ENCODE results near the gene ENOX1. TPM values are rescaled to one million over a fixed set of nuclear protein-coding genes. Genes with fewer than 3 reads are reported as not detected.

The ENOX1 gene
- total RNA-seq, 4 donors from 2014 or later, result 0.25 to 0.52 (median 0.33) TPM

DNA sequence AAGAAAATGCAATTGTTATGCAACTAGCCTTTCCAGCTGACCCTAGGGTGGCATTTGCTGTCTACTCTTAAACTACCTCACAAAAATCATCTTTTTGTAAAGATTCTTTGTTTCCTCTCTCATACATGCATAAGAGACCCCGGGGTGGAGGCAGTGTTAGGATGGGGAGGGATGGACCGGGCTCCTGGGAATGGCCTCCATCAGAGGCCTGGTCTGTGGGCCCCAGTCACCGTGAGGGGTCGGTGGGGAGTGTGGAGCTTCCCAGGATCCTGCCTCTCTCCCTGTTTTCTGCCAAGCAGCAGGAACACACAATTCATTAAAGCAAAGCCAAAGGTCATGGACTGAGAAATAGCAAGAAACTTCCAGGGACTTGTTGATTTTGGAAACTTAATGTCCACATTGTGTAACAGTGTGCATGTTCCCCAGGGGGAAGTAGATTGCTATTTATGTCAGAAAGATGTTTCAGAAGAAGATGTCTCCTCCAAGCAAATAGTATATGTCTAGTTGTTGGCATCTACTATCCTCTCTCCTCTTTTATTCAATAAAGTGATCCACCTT, 241.4 kb downstream of the ENOX1 start:
- Histone ChIP-seq H3K4me3 (no peak overlapping the region), H3K9me3 (no peaks in the 10 kb centered on the region), H3K27ac (no peak overlapping the region), H3K27me3 (no peaks in the 10 kb centered on the region), H3K4me1 (peaks cover 6% of the 10 kb centered on the region), H3K36me3 (no peaks in the 10 kb centered on the region)
- DNase-seq (ENCODE audit: low spot score in 2 of 2), result no peak
- WGBS, result 79% methylated on average over 4 of the region's 4 CpGs
- TF ChIP-seq EP300 (IDR thresholded peaks at IDR 0.05) (no peak), POLR2AphosphoS5 (IDR thresholded peaks at IDR 0.05) (no peak), POLR2A (IDR thresholded peaks at IDR 0.05) (no peak)
- TF ChIP-seq, protein P1, sequence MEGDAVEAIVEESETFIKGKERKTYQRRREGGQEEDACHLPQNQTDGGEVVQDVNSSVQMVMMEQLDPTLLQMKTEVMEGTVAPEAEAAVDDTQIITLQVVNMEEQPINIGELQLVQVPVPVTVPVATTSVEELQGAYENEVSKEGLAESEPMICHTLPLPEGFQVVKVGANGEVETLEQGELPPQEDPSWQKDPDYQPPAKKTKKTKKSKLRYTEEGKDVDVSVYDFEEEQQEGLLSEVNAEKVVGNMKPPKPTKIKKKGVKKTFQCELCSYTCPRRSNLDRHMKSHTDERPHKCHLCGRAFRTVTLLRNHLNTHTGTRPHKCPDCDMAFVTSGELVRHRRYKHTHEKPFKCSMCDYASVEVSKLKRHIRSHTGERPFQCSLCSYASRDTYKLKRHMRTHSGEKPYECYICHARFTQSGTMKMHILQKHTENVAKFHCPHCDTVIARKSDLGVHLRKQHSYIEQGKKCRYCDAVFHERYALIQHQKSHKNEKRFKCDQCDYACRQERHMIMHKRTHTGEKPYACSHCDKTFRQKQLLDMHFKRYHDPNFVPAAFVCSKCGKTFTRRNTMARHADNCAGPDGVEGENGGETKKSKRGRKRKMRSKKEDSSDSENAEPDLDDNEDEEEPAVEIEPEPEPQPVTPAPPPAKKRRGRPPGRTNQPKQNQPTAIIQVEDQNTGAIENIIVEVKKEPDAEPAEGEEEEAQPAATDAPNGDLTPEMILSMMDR (IDR thresholded peaks at IDR 0.05), result no peak

DNA sequence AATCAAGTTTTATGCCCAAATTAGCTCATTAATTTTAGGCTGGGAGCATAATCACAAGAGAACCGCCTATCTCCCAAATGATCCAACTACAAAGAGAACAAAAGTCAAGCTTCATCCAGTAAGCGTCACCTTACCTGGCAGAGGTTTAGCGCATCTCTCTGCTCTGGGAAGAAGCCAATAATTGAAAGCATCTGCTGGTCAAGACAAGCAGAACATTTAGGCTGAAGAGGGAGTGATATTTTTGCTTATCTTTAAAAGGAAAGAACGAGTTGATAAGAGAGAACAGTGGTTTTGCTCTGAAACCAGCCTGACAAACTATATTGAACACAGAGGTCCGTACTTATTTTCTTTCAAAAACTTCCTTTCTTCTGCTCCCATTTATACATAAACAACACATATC, 242.1 kb downstream of the ENOX1 start:
- H3K4me3 ChIP-seq, result no peak overlapping the region
- H3K4me1 ChIP-seq, result peaks cover 6% of the 10 kb centered on the region
- H3K36me3 ChIP-seq, result no peaks in the 10 kb centered on the region
- DNase-seq (ENCODE audit: low spot score in 2 of 2), result no peak
- WGBS, result 73% methylated on average over 5 of the region's 5 CpGs
- H3K27me3 ChIP-seq, result no peaks in the 10 kb centered on the region
- H3K27ac ChIP-seq, result no peak overlapping the region
- H3K9me3 ChIP-seq, result no peaks in the 10 kb centered on the region
- no peak for TF ChIP-seq EP300 (IDR thresholded peaks at IDR 0.05)
- TF ChIP-seq, protein P1 (IDR thresholded peaks at IDR 0.05), result no peak
- TF ChIP-seq POLR2AphosphoS5 (IDR thresholded peaks at IDR 0.05), result no peak
- no peak for TF ChIP-seq POLR2A (IDR thresholded peaks at IDR 0.05)

DNA sequence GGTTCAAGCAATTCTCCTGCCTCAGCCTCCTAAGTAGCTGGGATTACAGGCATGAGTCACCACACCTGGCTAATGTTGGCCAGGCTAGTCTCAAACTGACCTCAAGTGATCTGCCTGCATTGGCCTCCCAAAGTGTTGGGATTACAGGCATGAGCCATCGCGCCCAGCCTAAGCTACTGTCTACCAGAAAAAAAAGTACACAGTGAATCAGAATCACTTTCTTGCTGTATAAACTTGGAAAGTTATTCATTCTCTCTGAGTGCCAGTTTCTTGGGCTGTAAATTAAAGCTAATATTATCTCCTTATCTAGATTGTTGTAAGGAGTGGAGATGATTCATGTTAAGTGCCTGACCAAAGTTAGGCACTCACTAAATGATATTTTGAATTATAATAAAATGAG, 242.8 kb downstream of the ENOX1 start:
- no peak for TF ChIP-seq POLR2AphosphoS5 (IDR thresholded peaks at IDR 0.05)
- TF ChIP-seq, protein P1 (IDR thresholded peaks at IDR 0.05), result no peak
- TF ChIP-seq EP300 (IDR thresholded peaks at IDR 0.05), result no peak
- TF ChIP-seq POLR2A (IDR thresholded peaks at IDR 0.05), result no peak
- no peak for DNase-seq (ENCODE audit: low spot score in 2 of 2)
- 88% methylated on average over 2 of the region's 2 CpGs for WGBS
- Histone ChIP-seq H3K4me3 (no peak overlapping the region), H3K27me3 (no peaks in the 10 kb centered on the region), H3K36me3 (no peaks in the 10 kb centered on the region), H3K4me1 (peaks cover 6% of the 10 kb centered on the region), H3K27ac (no peak overlapping the region), H3K9me3 (no peaks in the 10 kb centered on the region)

DNA sequence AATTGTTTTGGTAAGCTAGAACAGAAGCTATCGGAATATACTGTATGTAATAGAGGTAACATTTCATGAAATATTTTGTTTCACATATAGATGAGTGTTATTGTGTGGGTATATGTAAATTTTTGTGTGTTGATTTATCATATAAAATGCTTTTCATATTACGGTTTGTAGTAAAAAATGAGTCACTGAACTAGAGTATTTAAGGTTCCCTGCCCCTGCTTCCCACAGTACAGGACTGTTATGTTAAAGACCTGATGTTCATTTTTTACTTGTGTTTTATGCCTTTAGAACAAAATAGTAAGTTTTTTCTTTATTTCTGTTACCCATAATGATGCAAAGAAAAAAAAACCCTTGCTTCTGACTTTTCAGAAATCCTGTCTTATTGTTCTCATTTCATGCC, 243.4 kb downstream of the ENOX1 start:
- H3K27me3 ChIP-seq, result no peaks in the 10 kb centered on the region
- no peak for DNase-seq (ENCODE audit: low spot score in 2 of 2)
- no peaks in the 10 kb centered on the region for H3K36me3 ChIP-seq
- no peak overlapping the region for H3K27ac ChIP-seq
- WGBS, result 87% methylated on average over 2 of the region's 2 CpGs
- peaks cover 6% of the 10 kb centered on the region for H3K4me1 ChIP-seq
- no peaks in the 10 kb centered on the region for H3K9me3 ChIP-seq
- H3K4me3 ChIP-seq, result no peak overlapping the region
- TF ChIP-seq EP300 (IDR thresholded peaks at IDR 0.05) (no peak), POLR2A (IDR thresholded peaks at IDR 0.05) (no peak), POLR2AphosphoS5 (IDR thresholded peaks at IDR 0.05) (no peak)
- TF ChIP-seq, protein P1 (IDR thresholded peaks at IDR 0.05), result no peak

DNA sequence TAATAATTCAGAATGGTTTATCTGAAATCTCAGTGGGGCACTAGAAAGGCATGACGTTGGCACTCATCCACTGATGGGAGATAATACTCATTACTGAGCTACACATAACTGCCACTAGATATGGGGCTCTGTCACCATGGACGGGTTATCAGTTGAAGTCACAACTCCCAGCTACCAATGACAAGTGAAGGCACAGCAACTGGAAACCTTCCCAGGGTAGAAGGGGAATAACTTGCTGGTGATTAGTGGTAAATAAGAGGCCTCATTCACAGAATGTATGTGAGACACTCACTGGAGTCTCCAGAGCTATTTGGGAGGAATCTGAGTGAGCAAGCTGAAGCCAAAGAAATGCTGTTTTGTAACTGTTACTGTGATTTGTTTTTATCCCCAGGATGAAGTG, 249.6 kb downstream of the ENOX1 start:
- Histone ChIP-seq H3K27ac (no peak overlapping the region), H3K27me3 (no peaks in the 10 kb centered on the region), H3K36me3 (no peaks in the 10 kb centered on the region), H3K9me3 (no peaks in the 10 kb centered on the region), H3K4me3 (no peak overlapping the region), H3K4me1 (no peaks in the 10 kb centered on the region)
- DNase-seq (ENCODE audit: low spot score in 2 of 2), result no peak
- no peak for TF ChIP-seq POLR2AphosphoS5 (IDR thresholded peaks at IDR 0.05)
- TF ChIP-seq POLR2A (IDR thresholded peaks at IDR 0.05), result no peak
- no peak for TF ChIP-seq EP300 (IDR thresholded peaks at IDR 0.05)
- TF ChIP-seq, protein P1 (IDR thresholded peaks at IDR 0.05), result no peak
- 53% methylated on average over 2 of the region's 2 CpGs for WGBS
